Measurements from ENCODE around the gene TAF3.

- no peak for TF ChIP-seq YY1 (IDR thresholded peaks at IDR 0.05; ENCODE audit: insufficient read depth, insufficient read length)
- no peak for TF ChIP-seq SUZ12 (IDR thresholded peaks at IDR 0.05; ENCODE audit: extremely low read depth, insufficient read depth, insufficient read length)
- no peak for TF ChIP-seq ZNF274 (IDR thresholded peaks at IDR 0.05; ENCODE audit: low read depth, low read length)
These were observed 35.0 kb downstream of the TAF3 start for GRCh38 chr10:7853226-7853842.

Measured in NT2/D1 (cell line).